K562 (cell line): ENCODE measurements around the gene LCE7A. TPM values are rescaled to one million over a fixed set of nuclear protein-coding genes. Genes with fewer than 3 reads are reported as not detected.

Source experiments
- CEBPG ChIP-seq, 3 experiments: fragments of 200-800 bp in 1 of 3; sonication (Bioruptor generic) in 1 of 3; sonication (generic) in 1 of 3; formaldehyde crosslinking in 1 of 3; IDR thresholded peaks in 2 of 3; conservative IDR thresholded peaks in 1 of 3; 2 replicates each; pipeline versions ENCODE4 v1.6.1 to v1.8.0; 2016 to 2022; ENCODE audit warnings: missing compliant biosample characterization in 2 of 3, missing genetic modification characterization in 2 of 3, mild to moderate bottlenecking in 1 of 3, missing genetic modification reagents in 1 of 3
- EGR1 ChIP-seq: fragments of 450-650 bp; conservative IDR thresholded peaks from 2 replicates; pipeline ENCODE4 v1.6.1; 2017; ENCODE audit warnings: mild to moderate bottlenecking
- FOXA3 ChIP-seq, 2 experiments: fragments of 450-650 bp in 1 of 2; sonication (generic) in 1 of 2; formaldehyde crosslinking; IDR thresholded peaks in 1 of 2; conservative IDR thresholded peaks in 1 of 2; 2 replicates each; pipeline versions ENCODE4 v1.4.0 to v1.8.0; 2020 to 2022; ENCODE audit warnings: mild to moderate bottlenecking in 2 of 2, missing genetic modification reagents in 1 of 2
- GATAD2B ChIP-seq: fragments of 450-650 bp; IDR thresholded peaks from 2 replicates; pipeline ENCODE4 v1.6.1; 2017; ENCODE audit warnings: mild to moderate bottlenecking, borderline replicate concordance
- HDAC6 ChIP-seq: IDR thresholded peaks from 2 replicates; pipeline ENCODE4 v1.6.1; 2012; ENCODE audit warnings: low read depth, mild to moderate bottlenecking, control low read depth, inconsistent platforms, low read length, moderate library complexity
- NKRF ChIP-seq: fragments of 450-650 bp; IDR thresholded peaks from 2 replicates; pipeline ENCODE4 v1.6.1; 2016; ENCODE audit warnings: borderline replicate concordance
- PHF20 ChIP-seq: fragments of 450-650 bp; IDR thresholded peaks from 2 replicates; pipeline ENCODE4 v1.6.1; 2018; ENCODE audit not compliant: partially characterized antibody
- PRMT5 ChIP-seq: sonication (generic); formaldehyde crosslinking; IDR thresholded peaks from 2 replicates; pipeline ENCODE4 v1.5.0; 2020; ENCODE audit warnings: missing genetic modification reagents
- TAL1 ChIP-seq: fragments of 450-650 bp; IDR thresholded peaks from 2 replicates; pipeline ENCODE4 v1.6.1; 2016; ENCODE audit warnings: mild to moderate bottlenecking
- ZNF280B ChIP-seq: fragments of 250-450 bp; sonication (Bioruptor Pico); IDR thresholded peaks from 2 replicates; pipeline ENCODE4 v1.5.1; 2021; ENCODE audit warnings: mild to moderate bottlenecking
- ZNF780A ChIP-seq: fragments of 250-450 bp; sonication (Bioruptor Pico); IDR thresholded peaks from 2 replicates; pipeline ENCODE4 v1.5.0; 2021; ENCODE audit warnings: mild to moderate bottlenecking
- polyA plus RNA-seq, 8 experiments: library from polyadenylated mRNA; depleted of rRNA in 4 of 8; stranded (reverse) in 5 of 8; unstranded in 3 of 8; fragments of >200 nt; fragmentation: Nextera tagmentation in 2 of 8; fragmentation: Illumina TruSeq in 1 of 8; extraction: Ambion mirVana in 2 of 8; extraction: Trizol in 1 of 8; gene quantifications; 2 replicates each; pipeline versions ENCODE4 v1.2.1 to v1.2.3, GENCODE V29; 2011 to 2014; ENCODE audit warnings: inconsistent platforms in 1 of 8, missing spikeins in 1 of 8
- total RNA-seq, 7 experiments: library from RNA; depleted of rRNA in 6 of 7; stranded (reverse); fragments of >200 nt in 6 of 7; fragmentation: Illumina TruSeq in 2 of 7; extraction: Trizol in 2 of 7; gene quantifications; 2 replicates each; pipeline versions ENCODE4 v1.2.1 to v1.2.3, GENCODE V29; 2011 to 2021; ENCODE audit warnings: low replicate concordance in 1 of 7

The LCE7A gene
- total and polyA plus RNA-seq, 9 of the 15 experiments (the other 6 are each of a cell fraction or from before 2014, with no cell fraction given), result not detected

GRCh38 chr1:152860129-152860528 is 333 bp downstream of the LCE7A start (continued):
- no peak for TF ChIP-seq CEBPG (CRISPR knock-in tag; IDR thresholded peaks at IDR 0.05)
- TF ChIP-seq CEBPG (tag; conservative IDR thresholded peaks at IDR 0.05 in 1 of 2, IDR thresholded peaks at IDR 0.05 in 1 of 2), result no peak
- TF ChIP-seq FOXA3 (CRISPR knock-in tag; conservative IDR thresholded peaks at IDR 0.05 in 1 of 2, IDR thresholded peaks at IDR 0.05 in 1 of 2), result no peak
- no peak for TF ChIP-seq NKRF
- no peak for TF ChIP-seq PHF20
- no peak for TF ChIP-seq ZNF780A (CRISPR knock-in tag)
- no peak for TF ChIP-seq HDAC6
- TF ChIP-seq GATAD2B, result no peak
- TF ChIP-seq ZNF280B (CRISPR knock-in tag), result no peak
- TF ChIP-seq EGR1, result no peak
- TF ChIP-seq PRMT5, result no peak
- no peak for TF ChIP-seq TAL1
